HEK293T (cell line): ENCODE data around the gene ATP13A5.

Experiments
- ARNT ChIP-seq: fragments of 450-650 bp; IDR thresholded peaks from 2 replicates; pipeline ENCODE4 v1.6.1; 2017; ENCODE audit warnings: mild to moderate bottlenecking
- BHLHE40 ChIP-seq: fragments of 450-650 bp; IDR thresholded peaks from 2 replicates; pipeline ENCODE4 v1.6.1; 2016; ENCODE audit warnings: mild to moderate bottlenecking, moderate library complexity, borderline replicate concordance
- CTBP1 ChIP-seq: fragments of 450-650 bp; IDR thresholded peaks from 2 replicates; pipeline ENCODE4 v1.6.1; 2016; ENCODE audit warnings: borderline replicate concordance
- ELF4 ChIP-seq: fragments of 450-650 bp; IDR thresholded peaks from 2 replicates; pipeline ENCODE4 v1.6.1; 2017; ENCODE audit warnings: antibody characterized with exemption
- FOXM1 ChIP-seq: fragments of 450-650 bp; IDR thresholded peaks from 2 replicates; pipeline ENCODE4 v1.6.1; 2017; ENCODE audit warnings: mild to moderate bottlenecking, borderline replicate concordance
- HDGF ChIP-seq: fragments of 450-650 bp; IDR thresholded peaks from 2 replicates; pipeline ENCODE4 v1.6.1; 2017; ENCODE audit warnings: antibody characterized with exemption, borderline replicate concordance
- NFRKB ChIP-seq: fragments of 450-650 bp; IDR thresholded peaks from 2 replicates; pipeline ENCODE4 v1.6.1; 2016; ENCODE audit warnings: mild to moderate bottlenecking, moderate library complexity
- SP1 ChIP-seq: fragments of 450-650 bp; IDR thresholded peaks from 2 replicates; pipeline ENCODE4 v1.6.1; 2017
- TARDBP ChIP-seq: fragments of 450-650 bp; IDR thresholded peaks from 2 replicates; pipeline ENCODE4 v1.6.1; 2016
- ZNF384 ChIP-seq: fragments of 450-650 bp; IDR thresholded peaks from 2 replicates; pipeline ENCODE4 v1.6.1; 2016

DNA sequence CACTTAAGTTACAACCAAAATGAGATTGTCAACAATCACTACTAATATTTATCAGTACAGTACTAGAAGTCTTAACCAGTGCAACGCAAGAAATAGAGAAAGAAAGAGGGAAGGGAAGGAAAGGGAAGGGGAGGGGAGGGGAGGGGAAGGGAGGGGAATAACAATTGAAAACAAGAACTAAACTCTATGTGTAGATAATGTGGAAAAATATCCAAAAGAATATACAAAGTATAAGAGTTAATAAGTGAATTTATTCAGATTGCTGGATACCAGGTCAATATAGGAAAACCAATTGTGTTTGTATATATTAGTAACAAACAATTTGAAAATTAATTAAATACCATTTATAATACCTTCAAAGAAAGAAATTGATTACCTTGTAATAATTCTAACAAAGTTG lies 10.7 kb downstream of the ATP13A5 start:
- TF ChIP-seq SP1 (no peak), FOXM1 (no peak), NFRKB (no peak), TARDBP (no peak), ARNT (no peak), ZNF384 (no peak), BHLHE40 (no peak), HDGF (no peak), ELF4 (no peak), CTBP1 (no peak)
